Thoracic aorta (tissue), 2 donors: ENCODE measurements around the gene ZEB1. TPM values are rescaled to one million over a fixed set of nuclear protein-coding genes. Genes with fewer than 3 reads are reported as not detected.

Experiments
- ATAC-seq: fragments of 150-250 bp; one replicate; pipeline ENCODE4 v1.8.0; 2017; ENCODE audit warnings: low read depth; ENCODE audit not compliant: insufficient number of reproducible peaks, low FRiP score
- DNase-seq: peaks from one replicate; pipeline ENCODE4 v3.0.0-alpha.2; 2020; ENCODE audit warnings: low spot score
- H3K27ac ChIP-seq, 2 donors: fragments of 200-600 bp; sonication (generic); 1 replicate in 1 of 2; 2 replicates in 1 of 2; pipeline ENCODE4 v1.5.1; 2016; ENCODE audit warnings: mild to moderate bottlenecking in 2 of 2, moderate library complexity in 2 of 2
- H3K27me3 ChIP-seq: fragments of 200-600 bp; sonication (generic); replicated peaks from 2 replicates; pipeline ENCODE4 v1.6.0; 2016; ENCODE audit warnings: mild to moderate bottlenecking; ENCODE audit not compliant: insufficient read depth
- H3K36me3 ChIP-seq: fragments of 200-600 bp; sonication (generic); one replicate; pipeline ENCODE4 v1.5.1; 2016
- H3K4me1 ChIP-seq, 2 donors: fragments of 200-600 bp; sonication (generic); 1 replicate in 1 of 2; 2 replicates in 1 of 2; pipeline versions ENCODE4 v1.5.1 to v1.6.0; 2016; ENCODE audit warnings: low read depth in 2 of 2, mild to moderate bottlenecking in 1 of 2; ENCODE audit not compliant: control insufficient read depth in 1 of 2
- H3K4me3 ChIP-seq: fragments of 200-600 bp; sonication (generic); 2 replicates; pipeline ENCODE4 v1.5.1; 2016; ENCODE audit warnings: mild to moderate bottlenecking
- H3K9me3 ChIP-seq: fragments of 200-600 bp; sonication (generic); 2 replicates; pipeline ENCODE4 v1.5.1; 2016
- CTCF ChIP-seq: fragments of 200-600 bp; sonication (generic); IDR thresholded peaks from one replicate; pipeline ENCODE4 v1.5.1; 2019; ENCODE audit warnings: antibody characterized with exemption
- total RNA-seq, 2 donors: library from RNA; depleted of rRNA; stranded (reverse); fragments of >200 nt; gene quantifications; one replicate each; pipeline versions ENCODE4 v1.1.0 to v1.2.3, GENCODE V29; 2016

The ZEB1 gene
- total RNA-seq, 2 donors from 2014 or later, result 101 to 179 TPM

GRCh38 chr10:31464552-31464951, 145.5 kb downstream of the ZEB1 start:
- no peak for TF ChIP-seq CTCF
- Histone ChIP-seq H3K4me3 (no peak overlapping the region), H3K9me3 (peaks cover 27% of the 10 kb centered on the region), H3K27me3 (no peaks in the 10 kb centered on the region), H3K4me1 (no peaks in the 10 kb centered on the region), H3K27ac (no peak overlapping the region), H3K36me3 (peaks cover 47% of the 10 kb centered on the region)
- no peak for ATAC-seq
- no peak for DNase-seq

- peaks cover 27% of the 10 kb centered on the region for H3K9me3 ChIP-seq
- DNase-seq (no peak), ATAC-seq (no peak)
- H3K36me3 ChIP-seq, result peaks cover 47% of the 10 kb centered on the region
- H3K27me3 ChIP-seq, result no peaks in the 10 kb centered on the region
- H3K4me3 ChIP-seq, result no peak overlapping the region
- no peak overlapping the region for H3K27ac ChIP-seq
- no peak for TF ChIP-seq CTCF
- no peaks in the 10 kb centered on the region for H3K4me1 ChIP-seq
Measured at GRCh38 chr10:31466313-31466712, 147.3 kb downstream of the ZEB1 start.

GRCh38 chr10:31467791-31468535, 148.9 kb downstream of the ZEB1 start:
- TF ChIP-seq CTCF, result peak; percentile 16
- ATAC-seq, result no peak
- no peak for DNase-seq
- H3K27me3 ChIP-seq, result no peaks in the 10 kb centered on the region
- H3K9me3 ChIP-seq, result peaks cover 24% of the 10 kb centered on the region
- no peak overlapping the region for H3K4me3 ChIP-seq
- H3K36me3 ChIP-seq, result peaks cover 33% of the 10 kb centered on the region
- no peak overlapping the region for H3K27ac ChIP-seq
- H3K4me1 ChIP-seq, result no peaks in the 10 kb centered on the region

GRCh38 chr10:31468536-31468859, 149.5 kb downstream of the ZEB1 start:
- no peak for TF ChIP-seq CTCF
- no peaks in the 10 kb centered on the region for H3K27me3 ChIP-seq
- peaks cover 19% of the 10 kb centered on the region for H3K9me3 ChIP-seq
- no peak overlapping the region for H3K27ac ChIP-seq
- H3K4me3 ChIP-seq, result no peak overlapping the region
- no peaks in the 10 kb centered on the region for H3K4me1 ChIP-seq
- DNase-seq, result no peak
- ATAC-seq, result no peak
- H3K36me3 ChIP-seq, result peaks cover 29% of the 10 kb centered on the region

GRCh38 chr10:31475519-31475918, 156.5 kb downstream of the ZEB1 start:
- H3K36me3 ChIP-seq, result no peaks in the 10 kb centered on the region
- TF ChIP-seq CTCF, result no peak
- DNase-seq (no peak), ATAC-seq (no peak)
- no peak overlapping the region for H3K4me3 ChIP-seq
- H3K4me1 ChIP-seq, result no peaks in the 10 kb centered on the region
- no peaks in the 10 kb centered on the region for H3K27me3 ChIP-seq
- no peak overlapping the region for H3K27ac ChIP-seq
- H3K9me3 ChIP-seq, result peaks cover 11% of the 10 kb centered on the region
